B cell (primary cell): ENCODE results near the gene C19orf18. TPM values are rescaled to one million over a fixed set of nuclear protein-coding genes. Genes with fewer than 3 reads are reported as not detected.

Experiments
- ATAC-seq: fragments of 200-7000 bp; cut with Tn5 transposase; one replicate; pipeline ENCODE4 v1.10.0; 2021; ENCODE audit warnings: low read depth, mild to moderate bottlenecking, moderate number of reproducible peaks, moderate library complexity
- CTCF ChIA-PET: fragments of 350-600 bp; sonication (Branson Sonifier 250); formaldehyde crosslinking; loops from one replicate; lab custom pipeline; 2021; ENCODE audit warnings: antibody characterized with exemption, inconsistent platforms; lab: Charles Lee
- POLR2A ChIA-PET: fragments of 350-600 bp; sonication (Branson Sonifier 250); formaldehyde crosslinking; loops from one replicate; lab custom pipeline; 2021; ENCODE audit warnings: antibody characterized with exemption; lab: Charles Lee
- DNase-seq: peaks from one replicate; pipeline ENCODE4 v3.0.0; 2013
- H2AFZ ChIP-seq: 2 replicates; pipeline ENCODE4 v1.6.1; 2012; ENCODE audit warnings: mild to moderate bottlenecking, low read depth, low read length; ENCODE audit not compliant: insufficient read depth, poor library complexity, severe bottlenecking
- H3K27ac ChIP-seq, 2 donors: 1 replicate in 1 of 2; 2 replicates in 1 of 2; pipeline ENCODE4 v1.5.1; 2012 to 2013; ENCODE audit warnings: low read length in 2 of 2, mild to moderate bottlenecking in 2 of 2, moderate library complexity in 1 of 2
- H3K27me3 ChIP-seq, 4 experiments: fragments of 200-600 bp in 1 of 4; sonication (generic) in 1 of 4; replicated peaks in 1 of 4; 1 replicate in 2 of 4; 2 replicates in 2 of 4; pipeline versions ENCODE4 v1.6.1 to v1.7.0; 2013 to 2016; ENCODE audit warnings: low read length in 3 of 4, mild to moderate bottlenecking in 2 of 4, mixed read lengths in 1 of 4, moderate library complexity in 1 of 4; ENCODE audit not compliant: insufficient read depth in 4 of 4, control insufficient read depth in 3 of 4; ENCODE audit errors: control extremely low read depth in 1 of 4
- H3K36me3 ChIP-seq, 2 experiments: replicated peaks in 1 of 2; 1 replicate in 1 of 2; 2 replicates in 1 of 2; pipeline versions ENCODE4 v1.6.1 to v1.7.1; 2013; ENCODE audit warnings: low read length in 1 of 2; ENCODE audit not compliant: insufficient read depth in 2 of 2, control insufficient read depth in 1 of 2; ENCODE audit errors: control extremely low read depth in 1 of 2, extremely low read depth in 1 of 2
- H3K4me1 ChIP-seq, 2 donors: fragments of 200-600 bp in 1 of 2; sonication (generic) in 1 of 2; 1 replicate in 1 of 2; 2 replicates in 1 of 2; pipeline versions ENCODE4 v1.5.1 to v1.6.1; 2013 to 2017; ENCODE audit warnings: low read length in 2 of 2; ENCODE audit not compliant: control insufficient read depth in 2 of 2, insufficient read depth in 2 of 2
- H3K4me2 ChIP-seq: replicated peaks from 2 replicates; pipeline ENCODE3; 2012; ENCODE audit warnings: mild to moderate bottlenecking, low read depth, low read length; ENCODE audit not compliant: poor library complexity, severe bottlenecking
- H3K4me3 ChIP-seq, 5 experiments: fragments of 200-600 bp in 1 of 5; sonication (generic) in 1 of 5; 1 replicate in 3 of 5; 2 replicates in 2 of 5; pipeline versions ENCODE4 v1.5.1 to v1.7.0; 2011 to 2016; ENCODE audit warnings: low read length in 4 of 5, mild to moderate bottlenecking in 4 of 5, low read depth in 2 of 5, control low read depth in 1 of 5, moderate library complexity in 1 of 5; ENCODE audit not compliant: insufficient read depth in 1 of 5; ENCODE audit errors: control extremely low read depth in 1 of 5, extremely low read depth in 1 of 5
- H3K79me2 ChIP-seq: fragments of 200-600 bp; sonication (generic); one replicate; pipeline ENCODE4 v1.6.0; 2016; ENCODE audit warnings: low read length; ENCODE audit not compliant: control insufficient read depth, insufficient read depth
- H3K9ac ChIP-seq: fragments of 200-600 bp; sonication (generic); 2 replicates; pipeline ENCODE4 v1.6.1; 2017; ENCODE audit warnings: mild to moderate bottlenecking, low read length, moderate library complexity
- H3K9me3 ChIP-seq, 3 donors: one replicate each; pipeline versions ENCODE4 v1.6.1 to v1.7.1; 2013; ENCODE audit warnings: low read length in 2 of 3; ENCODE audit not compliant: control insufficient read depth in 2 of 3, insufficient read depth in 1 of 3; ENCODE audit errors: control extremely low read depth in 1 of 3
- H4K20me1 ChIP-seq: 2 replicates; pipeline ENCODE4 v1.6.0; 2012; ENCODE audit warnings: mild to moderate bottlenecking, low read length; ENCODE audit not compliant: insufficient read depth, control insufficient read depth, poor library complexity, severe bottlenecking
- H3K27ac Mint-ChIP-seq: one replicate; pipeline ENCODE4 v1.8.0; 2021; ENCODE audit warnings: mixed read lengths
- H3K27me3 Mint-ChIP-seq: one replicate; pipeline ENCODE4 v1.8.0; 2021; ENCODE audit warnings: mixed read lengths
- H3K4me1 Mint-ChIP-seq: one replicate; pipeline ENCODE4 v1.8.0; 2021; ENCODE audit warnings: mixed read lengths
- H3K4me3 Mint-ChIP-seq: one replicate; pipeline ENCODE4 v1.8.0; 2021; ENCODE audit warnings: mixed read lengths
- H3K9me3 Mint-ChIP-seq: one replicate; pipeline ENCODE4 v1.8.0; 2022; ENCODE audit warnings: mixed read lengths; ENCODE audit not compliant: insufficient read depth
- EZH2 ChIP-seq: IDR thresholded peaks from 2 replicates; pipeline ENCODE4 v1.6.1; 2012; ENCODE audit warnings: borderline replicate concordance, low read depth, mild to moderate bottlenecking, moderate library complexity, low read length; ENCODE audit not compliant: insufficient read depth, poor library complexity, severe bottlenecking
- whole genome bisulfite sequencing: methylation state at CpG from one replicate; pipeline ENCODE4 v1.1.5; 2013; ENCODE audit warnings: missing lambda C conversion rate; ENCODE audit not compliant: insufficient coverage; 5-methylcytosine and 5-hydroxymethylcytosine counted together
- intact Hi-C: fragments of 100-400 bp; cut with micrococcal nuclease; formaldehyde crosslinking; loops from one replicate; pipeline ENCODE4 v1.10.0; 2022
- polyA plus RNA-seq: library from polyadenylated mRNA; depleted of rRNA; stranded (reverse); fragments of >200 nt; gene quantifications from 2 replicates; pipeline ENCODE4 v1.2.3, GENCODE V29; 2012
- total RNA-seq, 2 donors: library from RNA; stranded (reverse); fragments of 120-200 nt in 1 of 2; gene quantifications; 1 replicate in 1 of 2; 2 replicates in 1 of 2; pipeline versions ENCODE4 v1.2.3 to v1.2.4, GENCODE V29; 2013 to 2022
- TF ChIP-seq, protein P1 (sequence below): fragments of 200-600 bp; IDR thresholded peaks from one replicate; pipeline ENCODE4 v1.8.0; 2022; ENCODE audit warnings: antibody characterized with exemption, mild to moderate bottlenecking

The C19orf18 gene
- total and polyA plus RNA-seq, 2 donors (not counting 1 experiment from before 2014, with no cell fraction given), result 1.7 TPM; not detected in 1

DNA sequence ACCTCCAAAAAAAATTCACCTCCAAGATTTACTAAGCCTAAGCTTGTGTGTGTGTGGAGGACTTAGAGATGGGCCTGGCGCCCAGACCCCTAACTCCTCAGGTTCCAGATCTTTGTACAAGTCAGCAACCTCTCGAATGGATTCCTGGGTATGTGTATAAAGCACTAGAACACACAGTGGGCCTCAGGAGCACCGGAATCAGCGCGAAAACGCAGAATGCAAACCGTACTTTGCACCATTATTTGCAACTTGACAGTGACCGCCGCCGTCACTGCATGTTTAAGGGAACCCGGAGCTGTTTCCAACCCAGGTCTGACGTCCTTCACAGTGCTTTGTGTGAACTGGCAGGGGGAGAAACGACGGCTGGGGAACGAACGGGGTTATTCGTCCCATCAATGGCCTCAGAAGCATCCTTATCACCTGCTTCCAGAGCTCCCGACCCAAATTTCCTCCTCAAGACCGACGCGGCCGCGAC lies 27.6 kb upstream of the C19orf18 start:
- CTCF ChIA-PET, result interaction anchor here (1.4 to 2.2 kb wide), 2 partner anchors 20 to 518 kb away, joined by 4 to 7 read pairs; partner anchors contain the start of gene ZBTB45
- peak overlapping the region; percentile 99 for H2AFZ ChIP-seq

More for the DNA sequence above, 27.6 kb upstream of the C19orf18 start:
- peak overlapping the region; percentile 81 to 91 for H3K27ac ChIP-seq
- H3K9me3 ChIP-seq, result peaks cover 3 to 44% (median 29%) of the 10 kb centered on the region in 3 donors
- H3K4me3 ChIP-seq, result peak overlapping the region; percentile 65 to 98 (median 94)
- peak overlapping the region; percentile 93 for H3K9ac ChIP-seq
- peaks cover 22 to 27% of the 10 kb centered on the region in 2 donors for H3K4me1 ChIP-seq
- POLR2A ChIA-PET, result interaction anchor here (0.6 to 1.7 kb wide), 8 partner anchors 57 to 518 kb away, joined by 3 to 7 read pairs (median 4); partner anchors contain the start of genes ZNF135, ZNF211, ZNF417 and ZNF497
- H3K79me2 ChIP-seq, result peaks cover 41% of the 10 kb centered on the region
- Mint-ChIP-seq H3K4me1 (peaks cover 35% of the 10 kb centered on the region), H3K27ac (peak overlapping the region; percentile 88), H3K27me3 (no peaks in the 10 kb centered on the region), H3K9me3 (peaks cover 5% of the 10 kb centered on the region), H3K4me3 (peak overlapping the region; percentile 91)
- intact Hi-C loops, result loop anchor here (1.0 to 10.0 kb wide), 8 partner anchors 55 to 617 kb away; partner anchors contain the start of genes ZNF135, ZNF256, ZNF329 and ZNF417
- DNase-seq (no peak), ATAC-seq (no peak)
- peaks cover 13 to 42% of the 10 kb centered on the region in 2 experiments for H3K36me3 ChIP-seq
- no peaks in the 10 kb centered on the region for H4K20me1 ChIP-seq
- TF ChIP-seq, protein P1, sequence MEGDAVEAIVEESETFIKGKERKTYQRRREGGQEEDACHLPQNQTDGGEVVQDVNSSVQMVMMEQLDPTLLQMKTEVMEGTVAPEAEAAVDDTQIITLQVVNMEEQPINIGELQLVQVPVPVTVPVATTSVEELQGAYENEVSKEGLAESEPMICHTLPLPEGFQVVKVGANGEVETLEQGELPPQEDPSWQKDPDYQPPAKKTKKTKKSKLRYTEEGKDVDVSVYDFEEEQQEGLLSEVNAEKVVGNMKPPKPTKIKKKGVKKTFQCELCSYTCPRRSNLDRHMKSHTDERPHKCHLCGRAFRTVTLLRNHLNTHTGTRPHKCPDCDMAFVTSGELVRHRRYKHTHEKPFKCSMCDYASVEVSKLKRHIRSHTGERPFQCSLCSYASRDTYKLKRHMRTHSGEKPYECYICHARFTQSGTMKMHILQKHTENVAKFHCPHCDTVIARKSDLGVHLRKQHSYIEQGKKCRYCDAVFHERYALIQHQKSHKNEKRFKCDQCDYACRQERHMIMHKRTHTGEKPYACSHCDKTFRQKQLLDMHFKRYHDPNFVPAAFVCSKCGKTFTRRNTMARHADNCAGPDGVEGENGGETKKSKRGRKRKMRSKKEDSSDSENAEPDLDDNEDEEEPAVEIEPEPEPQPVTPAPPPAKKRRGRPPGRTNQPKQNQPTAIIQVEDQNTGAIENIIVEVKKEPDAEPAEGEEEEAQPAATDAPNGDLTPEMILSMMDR, result no peak
- TF ChIP-seq EZH2, result no peak
- no peaks in the 10 kb centered on the region for H3K27me3 ChIP-seq
- WGBS, result 11% methylated on average over 22 of the region's 23 CpGs
- peak overlapping the region; percentile 93 for H3K4me2 ChIP-seq
